SU-DHL-6 (cell line): ENCODE data around the gene FSTL4.

Experiments used
- H2AFZ ChIP-seq: fragments of 200-600 bp; sonication (generic); 2 replicates; pipeline ENCODE4 v1.6.1; 2014; ENCODE audit warnings: low read depth, mild to moderate bottlenecking, moderate library complexity, mixed read lengths, antibody characterized with exemption, low read length; ENCODE audit not compliant: severe bottlenecking
- H3F3A ChIP-seq: fragments of 200-600 bp; shearing (Covaris generic); 2 replicates; pipeline ENCODE4 v1.6.0; 2016; ENCODE audit warnings: antibody characterized with exemption, mild to moderate bottlenecking; ENCODE audit not compliant: insufficient read depth
- H3K27ac ChIP-seq: fragments of 200-600 bp; sonication (generic); 2 replicates; pipeline ENCODE4 v1.5.1; 2016; ENCODE audit warnings: low read depth, mild to moderate bottlenecking, low read length, moderate library complexity, mixed read lengths
- H3K27me3 ChIP-seq: fragments of 200-600 bp; sonication (generic), shearing (Covaris generic); 2 replicates; pipeline ENCODE4 v1.6.0; 2014; ENCODE audit warnings: mild to moderate bottlenecking, low read length
- H3K36me3 ChIP-seq: fragments of 200-600 bp; sonication (generic); 2 replicates; pipeline ENCODE4 v1.6.1; 2014; ENCODE audit warnings: mild to moderate bottlenecking, low read length, mixed read lengths
- H3K4me2 ChIP-seq: fragments of 300-600, 200-600 bp; shearing (Covaris generic), sonication (generic); 2 replicates; pipeline ENCODE4 v1.6.0; 2014; ENCODE audit warnings: low read length, low read depth, mild to moderate bottlenecking; ENCODE audit not compliant: poor library complexity, severe bottlenecking
- H3K4me3 ChIP-seq: fragments of 200-600 bp; sonication (generic); 2 replicates; pipeline ENCODE4 v1.5.1; 2014; ENCODE audit warnings: antibody characterized with exemption, low read length, mild to moderate bottlenecking, mixed read lengths; ENCODE audit not compliant: insufficient read depth, poor library complexity, severe bottlenecking
- H3K79me2 ChIP-seq: fragments of 200-600 bp; sonication (generic); 2 replicates; pipeline ENCODE4 v1.6.1; 2014; ENCODE audit warnings: mild to moderate bottlenecking, low read length, moderate library complexity; ENCODE audit not compliant: insufficient read depth
- H3K9ac ChIP-seq: fragments of 200-600 bp; sonication (generic); 2 replicates; pipeline ENCODE4 v1.7.0; 2014; ENCODE audit warnings: mild to moderate bottlenecking, low read length
- H3K9me2 ChIP-seq: fragments of 200-600 bp; sonication (generic); replicated peaks from 2 replicates; pipeline ENCODE4 v1.6.1; 2014; ENCODE audit warnings: low read length; ENCODE audit not compliant: insufficient read depth
- H3K9me3 ChIP-seq: fragments of 200-600 bp; sonication (generic); 2 replicates; pipeline ENCODE4 v1.6.1; 2014; ENCODE audit warnings: low read length, mixed read lengths; ENCODE audit not compliant: insufficient read depth
- H4K20me1 ChIP-seq: fragments of 200-600 bp; sonication (generic); 2 replicates; pipeline ENCODE4 v1.6.1; 2014; ENCODE audit warnings: low read depth, mild to moderate bottlenecking, antibody characterized with exemption, low read length, moderate library complexity, mixed read lengths
- CTCF ChIP-seq: fragments of 200-600 bp; sonication (generic); IDR thresholded peaks from one replicate; pipeline ENCODE4 v1.5.1; 2017; ENCODE audit warnings: antibody characterized with exemption, mild to moderate bottlenecking, low read length, moderate library complexity; ENCODE audit not compliant: insufficient read depth, poor library complexity, severe bottlenecking
- EZH2phosphoT487 ChIP-seq: fragments of 200-600 bp; sonication (generic), shearing (Covaris generic); conservative IDR thresholded peaks from 2 replicates; pipeline ENCODE4 v1.6.1; 2018; ENCODE audit warnings: mild to moderate bottlenecking, antibody characterized with exemption, low read length, moderate library complexity, mixed read lengths

FSTL4 gene

GRCh38 chr5:133336969-133337410, 275.4 kb downstream of the FSTL4 start:
- Histone ChIP-seq H3K27me3 (no peaks in the 10 kb centered on the region), H3K4me3 (no peak overlapping the region), H2AFZ (no peak overlapping the region), H3F3A (no peaks in the 10 kb centered on the region), H3K79me2 (no peaks in the 10 kb centered on the region), H3K9me2 (no peaks in the 10 kb centered on the region), H3K9ac (no peak overlapping the region), H4K20me1 (no peaks in the 10 kb centered on the region), H3K4me2 (no peak overlapping the region), H3K9me3 (no peaks in the 10 kb centered on the region), H3K27ac (no peak overlapping the region), H3K36me3 (no peaks in the 10 kb centered on the region)
- TF ChIP-seq EZH2phosphoT487: no peak
- no peak for TF ChIP-seq CTCF

- no peaks in the 10 kb centered on the region for H3K36me3 ChIP-seq
- no peaks in the 10 kb centered on the region for H3K9me3 ChIP-seq
- no peak overlapping the region for H3K4me2 ChIP-seq
- no peak overlapping the region for H3K9ac ChIP-seq
- H3K4me3 ChIP-seq: no peak overlapping the region
- H3K27ac ChIP-seq: no peak overlapping the region
- H3K27me3 ChIP-seq: no peaks in the 10 kb centered on the region
- no peaks in the 10 kb centered on the region for H3F3A ChIP-seq
- H2AFZ ChIP-seq: no peak overlapping the region
- no peak for TF ChIP-seq CTCF
- TF ChIP-seq EZH2phosphoT487: no peak
- no peaks in the 10 kb centered on the region for H3K79me2 ChIP-seq
- no peaks in the 10 kb centered on the region for H3K9me2 ChIP-seq
- no peaks in the 10 kb centered on the region for H4K20me1 ChIP-seq
Measured at GRCh38 chr5:133336121-133336968, 276.0 kb downstream of the FSTL4 start.

GRCh38 chr5:133334796-133335639, 277.3 kb downstream of the FSTL4 start:
- no peak overlapping the region for H3K9ac ChIP-seq
- no peak for TF ChIP-seq CTCF
- TF ChIP-seq EZH2phosphoT487: no peak
- no peak overlapping the region for H2AFZ ChIP-seq
- H3K4me2 ChIP-seq: no peak overlapping the region
- no peaks in the 10 kb centered on the region for H3F3A ChIP-seq
- H3K27me3 ChIP-seq: no peaks in the 10 kb centered on the region
- H3K79me2 ChIP-seq: no peaks in the 10 kb centered on the region
- no peaks in the 10 kb centered on the region for H3K36me3 ChIP-seq
- H3K4me3 ChIP-seq: no peak overlapping the region
- no peak overlapping the region for H3K27ac ChIP-seq
- no peaks in the 10 kb centered on the region for H3K9me2 ChIP-seq
- H4K20me1 ChIP-seq: no peaks in the 10 kb centered on the region
- H3K9me3 ChIP-seq: no peaks in the 10 kb centered on the region
